Heart left ventricle (tissue), 16 donors: Measurements from ENCODE around the gene TXNDC2. TPM values are rescaled to one million over a fixed set of nuclear protein-coding genes. Genes with fewer than 3 reads are reported as not detected.
A peak's percentile ranks its signal among the peaks of the same experiment; 100 is the strongest.
"Not testable (repeated sequence)": the region's sequence is repeated elsewhere in the genome, so short reads cannot be mapped to it uniquely, and the experiment has no call there.

Source experiments
- ATAC-seq, 4 donors: fragments of 200-7000 bp; cut with Tn5 transposase; one replicate each; pipeline ENCODE4 v1.9.1; 2020 to 2022; ENCODE audit warnings: moderate library complexity in 4 of 4, mild to moderate bottlenecking in 3 of 4, moderate number of reproducible peaks in 1 of 4
- DNase-seq, 5 donors: peaks; one replicate each; pipeline ENCODE4 v3.0.0-alpha.2; 2020
- H3K27ac ChIP-seq, 12 donors: fragments of 200-600 bp; sonication (generic) in 4 of 12; one replicate each; pipeline versions ENCODE4 v1.5.0 to v1.8.0; 2016 to 2022; ENCODE audit warnings: mild to moderate bottlenecking in 2 of 12
- H3K27me3 ChIP-seq, 9 donors: fragments of 200-600 bp; sonication (generic) in 2 of 9; one replicate each; pipeline versions ENCODE4 v1.5.1 to v1.8.0; 2016 to 2022; ENCODE audit warnings: mild to moderate bottlenecking in 3 of 9
- H3K36me3 ChIP-seq, 9 donors: fragments of 200-600 bp; sonication (generic) in 2 of 9; one replicate each; pipeline versions ENCODE4 v1.5.0 to v1.8.0; 2018 to 2022; ENCODE audit warnings: mild to moderate bottlenecking in 2 of 9
- H3K4me1 ChIP-seq, 12 donors: fragments of 200-600 bp; sonication (generic) in 4 of 12; one replicate each; pipeline versions ENCODE4 v1.5.0 to v1.8.0; 2016 to 2022; ENCODE audit warnings: mild to moderate bottlenecking in 3 of 12
- H3K4me3 ChIP-seq, 12 donors: fragments of 200-600 bp; sonication (generic) in 4 of 12; one replicate each; pipeline versions ENCODE4 v1.5.0 to v1.8.0; 2017 to 2022; ENCODE audit warnings: mild to moderate bottlenecking in 9 of 12, moderate library complexity in 4 of 12
- H3K9me3 ChIP-seq, 12 donors: fragments of 200-600 bp; sonication (generic) in 4 of 12; one replicate each; pipeline versions ENCODE4 v1.5.0 to v1.8.0; 2016 to 2022; ENCODE audit warnings: mild to moderate bottlenecking in 1 of 12
- CTCF ChIP-seq, 12 donors: fragments of 200-600 bp; sonication (generic) in 4 of 12; IDR thresholded peaks; one replicate each; pipeline versions ENCODE4 v1.5.0 to v1.8.0; 2018 to 2022; ENCODE audit warnings: antibody characterized with exemption in 12 of 12, mild to moderate bottlenecking in 5 of 12
- POLR2A ChIP-seq, 2 donors: fragments of 450-650 bp; IDR thresholded peaks; one replicate each; pipeline ENCODE4 v1.6.1; 2017; ENCODE audit warnings: antibody characterized with exemption in 2 of 2, mild to moderate bottlenecking in 2 of 2, moderate library complexity in 2 of 2
- WGBS, 4 donors: extraction: QIAGEN DNeasy Blood & Tissue Kit in 2 of 4; methylation state at CpG; one replicate each; pipeline versions ENCODE4 v1.1.5 to v1.1.7; 2013 to 2018; 5-methylcytosine and 5-hydroxymethylcytosine counted together
- intact Hi-C, 10 donors: fragments of 100-400 bp; cut with DNase I; formaldehyde crosslinking; loops; one replicate each; pipeline versions ENCODE4 v1.11.1 to v1.14.2; 2022
- polyA plus RNA-seq, 2 donors: library from polyadenylated mRNA; stranded (reverse); fragments of 200-250 nt; gene quantifications; one replicate each; pipeline ENCODE4 v1.2.3, GENCODE V29; 2013
- total RNA-seq, 9 donors: library from RNA; depleted of rRNA in 2 of 9; stranded (reverse); fragments of >200 nt in 2 of 9; fragmentation: NEBNext Ultra II Directional in 3 of 9; extraction: Animal tissue kit (Norgen Biotek cat#: 25700) in 3 of 9; gene quantifications; one replicate each; pipeline versions ENCODE4 v1.1.0 to v1.2.4, GENCODE V29; 2016 to 2023
- donor health status: ischemic (EF 13 %, LVEDD 7.1; RV severe dilation, severe dysfunction).
- donor health status: healthy with polysubstance abuse.
- donor health status: DM: no; HTN: yes; CAD: no.
- donor health status: DM: no; HTN: no; CAD: no.
- donor health status: ischemic (EF 25% LVEDD 6.9; RV normal size, moderate dysfunction).
- donor health status: ischemic (EF 25% LVEDD 5.7; RV mildly dilated, moderate dysfunction).
- donor health status: healthy.
- donor health status: DM: yes; HTN: yes; CAD: no.
- donor health status: ischemic (EF 35%, LVEDD 5.7; RV mildly dilated, moderate dysfunction).
- donor health status: nonischemic (EF 11% LVEDD 7.7; RV severe dilation, severe dysfunction).
- donor health status: DM: yes; HTN: yes; CAD: no.
- donor health status: PGD.
- donor health status: ischemic (EF 29% LVEDD 5.4; RV normal size, mild dysfunction).
- donor health status: nonischemic (EF 23%, LVEDD 6.1; RV moderate dilation, normal function).

The TXNDC2 gene
- total and polyA plus RNA-seq, 11 donors, result 0.03 TPM; not detected in 10

GRCh38 chr18:9901377-9901776 is 15.6 kb downstream of the TXNDC2 start:
- intact Hi-C loops, result no loop called here

GRCh38 chr18:9902264-9902663 is 16.5 kb downstream of the TXNDC2 start:
- not testable (repeated sequence) for ATAC-seq

More at GRCh38 chr18:9901377-9901776, 15.6 kb downstream of the TXNDC2 start:
- Histone ChIP-seq H3K4me1 (peaks cover 0 to 5% (median 0%) of the 10 kb centered on the region in 12 donors), H3K36me3 (no peaks in the 10 kb centered on the region), H3K4me3 (no peak overlapping the region), H3K27ac (no peak overlapping the region), H3K27me3 (no peaks in the 10 kb centered on the region), H3K9me3 (no peaks in the 10 kb centered on the region)
- ATAC-seq (no peak), DNase-seq (no peak)
- 81 to 88% (median 87%) methylated on average over 3 of the region's 3 CpGs for WGBS, 4 donors
- TF ChIP-seq CTCF (IDR thresholded peaks at IDR 0.05) (no peak), POLR2A (IDR thresholded peaks at IDR 0.05) (no peak)

GRCh38 chr18:9902832-9903231 is 17.1 kb downstream of the TXNDC2 start:
- Histone ChIP-seq H3K27me3 (no peaks in the 10 kb centered on the region), H3K9me3 (no peaks in the 10 kb centered on the region), H3K36me3 (no peaks in the 10 kb centered on the region), H3K4me3 (no peak overlapping the region), H3K4me1 (peaks cover 0 to 5% (median 0%) of the 10 kb centered on the region in 12 donors), H3K27ac (no peak overlapping the region)
- WGBS, 4 donors, result 55 to 74% (median 63%) methylated on average over 10 of the region's 10 CpGs
- DNase-seq (peak in 3 of 5 donors; percentile 39 to 70 (median 39)), ATAC-seq (no peak)
- intact Hi-C loops, result no loop called here
- no peak for TF ChIP-seq CTCF (IDR thresholded peaks at IDR 0.05)
- no peak for TF ChIP-seq POLR2A (IDR thresholded peaks at IDR 0.05)

More at GRCh38 chr18:9902264-9902663, 16.5 kb downstream of the TXNDC2 start:
- H3K27me3 ChIP-seq, intact Hi-C loops, H3K27ac ChIP-seq, H3K9me3 ChIP-seq, H3K4me1 ChIP-seq, H3K36me3 ChIP-seq, H3K4me3 ChIP-seq, DNase-seq: not testable (repeated sequence)
- 90 to 97% (median 95%) methylated on average over 12 to 14 of the region's 14 CpGs for WGBS, 4 donors

GRCh38 chr18:9905401-9905922 is 19.7 kb downstream of the TXNDC2 start:
- H3K4me3 ChIP-seq, result no peak overlapping the region
- no peaks in the 10 kb centered on the region for H3K9me3 ChIP-seq
- no peak for DNase-seq
- no peaks in the 10 kb centered on the region for H3K36me3 ChIP-seq
- H3K27me3 ChIP-seq, result no peaks in the 10 kb centered on the region
- H3K4me1 ChIP-seq, result peaks cover 0 to 5% (median 0%) of the 10 kb centered on the region in 12 donors
- TF ChIP-seq POLR2A (IDR thresholded peaks at IDR 0.05) (no peak), CTCF (IDR thresholded peaks at IDR 0.05) (no peak)
- intact Hi-C loops, result loop anchor here in 1 of 10 donors (5.0 kb wide), 1 partner anchor 33 kb away; no protein-coding TSS in a partner anchor
- no peak overlapping the region for H3K27ac ChIP-seq
- ATAC-seq, result no peak
- 56 to 65% (median 60%) methylated on average over 5 of the region's 5 CpGs for WGBS, 4 donors

GRCh38 chr18:9906481-9906880 is 20.7 kb downstream of the TXNDC2 start:
- no peak overlapping the region for H3K27ac ChIP-seq

More at GRCh38 chr18:9906481-9906880, 20.7 kb downstream of the TXNDC2 start:
- no peak for DNase-seq
- Histone ChIP-seq H3K36me3 (no peaks in the 10 kb centered on the region), H3K4me3 (no peak overlapping the region), H3K9me3 (no peaks in the 10 kb centered on the region), H3K4me1 (peaks cover 0 to 5% (median 0%) of the 10 kb centered on the region in 12 donors), H3K27me3 (no peaks in the 10 kb centered on the region)
- WGBS, 4 donors, result 84 to 94% (median 87%) methylated on average over 3 of the region's 3 CpGs
- no peak for ATAC-seq
- intact Hi-C loops, result loop anchor here in 1 of 10 donors (5.0 kb wide), 1 partner anchor 34 kb away; no protein-coding TSS in a partner anchor
- TF ChIP-seq POLR2A (IDR thresholded peaks at IDR 0.05) (no peak), CTCF (IDR thresholded peaks at IDR 0.05) (no peak)
